ENCODE data around the gene DCK.

DNA sequence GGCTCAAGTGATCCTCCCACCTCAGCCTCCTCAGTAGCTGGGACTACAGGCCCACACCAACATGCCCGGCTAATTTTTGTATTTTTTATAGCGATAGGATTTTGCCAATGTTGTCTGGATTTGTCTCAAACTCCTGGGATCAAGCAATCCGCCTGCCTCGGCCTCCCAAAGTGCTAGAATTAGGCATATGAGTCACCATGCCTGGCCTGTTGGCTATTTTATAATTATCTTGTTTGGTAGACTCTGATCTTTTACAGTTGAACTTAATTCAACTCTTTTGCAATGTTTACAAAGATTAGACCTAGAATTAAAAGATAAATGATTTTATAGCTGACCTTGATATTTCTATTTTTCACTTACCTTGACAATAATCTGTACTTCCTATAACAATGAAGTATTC is 18.0 kb downstream of the DCK start:
- TF ChIP-seq CTCF (IDR thresholded peaks at IDR 0.05) (no peak), POLR2A (IDR thresholded peaks at IDR 0.05) (no peak)
